Neuronal stem cell (in vitro differentiated cells): ENCODE results near the gene NPHP4.

Source experiments
- DNase-seq: peaks from one replicate; pipeline ENCODE4 v3.0.0-alpha.2; 2013; ENCODE audit warnings: low spot score
- H2AFZ ChIP-seq: one replicate; pipeline ENCODE4 v1.6.1; 2013; ENCODE audit warnings: mild to moderate bottlenecking, low read length, inconsistent platforms
- H2AK5ac ChIP-seq: 2 replicates; pipeline ENCODE4 v1.6.1; 2013; ENCODE audit warnings: low read depth, mild to moderate bottlenecking, inconsistent platforms, low read length, moderate library complexity, mixed read lengths
- H2BK120ac ChIP-seq: 2 replicates; pipeline ENCODE4 v1.6.1; 2013; ENCODE audit warnings: low read depth, mild to moderate bottlenecking, inconsistent platforms, low read length, moderate library complexity, mixed read lengths
- H2BK12ac ChIP-seq: one replicate; pipeline ENCODE4 v1.6.1; 2013; ENCODE audit warnings: low read length, inconsistent platforms
- H2BK15ac ChIP-seq: 2 replicates; pipeline ENCODE4 v1.6.1; 2013; ENCODE audit warnings: mild to moderate bottlenecking, low read length, inconsistent platforms, mixed read lengths
- H2BK5ac ChIP-seq: one replicate; pipeline ENCODE4 v1.6.1; 2013; ENCODE audit warnings: inconsistent platforms, mild to moderate bottlenecking, low read length, moderate library complexity
- H3K14ac ChIP-seq: one replicate; pipeline ENCODE4 v1.6.1; 2013; ENCODE audit warnings: low read length, inconsistent platforms
- H3K18ac ChIP-seq: 2 replicates; pipeline ENCODE4 v1.6.1; 2013; ENCODE audit warnings: low read length, inconsistent platforms
- H3K23ac ChIP-seq: 2 replicates; pipeline ENCODE4 v1.6.1; 2013; ENCODE audit warnings: low read depth, mild to moderate bottlenecking, mixed read lengths, low read length, inconsistent platforms; ENCODE audit not compliant: poor library complexity
- H3K27ac ChIP-seq: replicated peaks from 3 replicates; pipeline ENCODE4 v1.5.1; 2013; ENCODE audit warnings: low read length, inconsistent platforms
- H3K27me3 ChIP-seq, 3 experiments: 2 replicates each; pipeline ENCODE4 v1.6.1; 2013; ENCODE audit warnings: low read length in 3 of 3, mild to moderate bottlenecking in 2 of 3, inconsistent platforms in 1 of 3, low read depth in 1 of 3, mixed read lengths in 1 of 3, moderate library complexity in 1 of 3; ENCODE audit not compliant: control insufficient read depth in 3 of 3, insufficient read depth in 3 of 3
- H3K36me3 ChIP-seq, 2 donors: replicated peaks in 1 of 2; 2 replicates each; pipeline ENCODE4 v1.6.1; 2013; ENCODE audit warnings: low read length in 2 of 2; ENCODE audit not compliant: control insufficient read depth in 2 of 2, insufficient read depth in 2 of 2
- H3K4ac ChIP-seq: 2 replicates; pipeline ENCODE4 v1.6.1; 2013; ENCODE audit warnings: inconsistent platforms, mild to moderate bottlenecking, low read length, moderate library complexity
- H3K4me1 ChIP-seq, 2 donors: 1 replicate in 1 of 2; 2 replicates in 1 of 2; pipeline ENCODE4 v1.6.1; 2013; ENCODE audit warnings: low read length in 2 of 2, low read depth in 1 of 2; ENCODE audit not compliant: control insufficient read depth in 2 of 2, insufficient read depth in 1 of 2
- H3K4me2 ChIP-seq: one replicate; pipeline ENCODE4 v1.6.1; 2013; ENCODE audit warnings: mild to moderate bottlenecking, low read length, inconsistent platforms; ENCODE audit not compliant: insufficient read depth, poor library complexity, severe bottlenecking
- H3K4me3 ChIP-seq, 2 donors: 2 replicates each; pipeline ENCODE4 v1.5.1; 2013; ENCODE audit warnings: low read length in 2 of 2, mild to moderate bottlenecking in 2 of 2, inconsistent platforms in 1 of 2, moderate library complexity in 1 of 2
- H3K79me1 ChIP-seq: one replicate; pipeline ENCODE4 v1.6.1; 2013; ENCODE audit warnings: low read depth, mild to moderate bottlenecking, inconsistent platforms, low read length, moderate library complexity
- H3K9ac ChIP-seq: one replicate; pipeline ENCODE4 v1.6.1; 2013; ENCODE audit warnings: mild to moderate bottlenecking, low read depth, low read length, inconsistent platforms; ENCODE audit not compliant: poor library complexity
- H3K9me3 ChIP-seq, 2 donors: replicated peaks in 1 of 2; 2 replicates each; pipeline versions ENCODE3 to v1.6.1; 2013; ENCODE audit warnings: low read length in 2 of 2, mild to moderate bottlenecking in 2 of 2, inconsistent platforms in 1 of 2, low read depth in 1 of 2, mixed read lengths in 1 of 2, moderate library complexity in 1 of 2; ENCODE audit not compliant: control insufficient read depth in 2 of 2, insufficient read depth in 1 of 2
- H4K8ac ChIP-seq: one replicate; pipeline ENCODE4 v1.6.1; 2013; ENCODE audit warnings: low read depth, mild to moderate bottlenecking, inconsistent platforms, low read length, moderate library complexity
- H4K91ac ChIP-seq: one replicate; pipeline ENCODE4 v1.6.1; 2013; ENCODE audit warnings: low read length, low read depth, mild to moderate bottlenecking, inconsistent platforms; ENCODE audit not compliant: poor library complexity
- WGBS, 2 donors: extraction: QIAGEN DNeasy Blood & Tissue Kit; methylation state at CpG; one replicate each; pipeline ENCODE4 v1.1.7; 2013; ENCODE audit warnings: missing lambda C conversion rate in 2 of 2, mixed read lengths in 1 of 2; ENCODE audit not compliant: insufficient read length in 2 of 2, insufficient replicate concordance in 1 of 2; ENCODE audit errors: extremely low coverage in 2 of 2; 5-methylcytosine and 5-hydroxymethylcytosine counted together

Gene NPHP4

GRCh38 chr1:5959087-5959486 is 33.1 kb downstream of the NPHP4 start:
- no peak overlapping the region for H3K14ac ChIP-seq
- no peak overlapping the region for H3K9ac ChIP-seq
- no peak overlapping the region for H2BK120ac ChIP-seq
- H4K8ac ChIP-seq: no peak overlapping the region
- H3K36me3 ChIP-seq: peaks cover 28 to 78% of the 10 kb centered on the region in 2 donors
- H3K23ac ChIP-seq: peak overlapping the region; percentile 34
- no peak overlapping the region for H3K4ac ChIP-seq
- H3K4me3 ChIP-seq: no peak overlapping the region
- H4K91ac ChIP-seq: no peak overlapping the region
- no peak overlapping the region for H2BK12ac ChIP-seq
- no peak overlapping the region for H2AFZ ChIP-seq
- no peak overlapping the region for H3K18ac ChIP-seq
- H3K4me1 ChIP-seq: no peaks in the 10 kb centered on the region
- no peaks in the 10 kb centered on the region for H3K27me3 ChIP-seq
- no peak overlapping the region for H2AK5ac ChIP-seq
- H3K4me2 ChIP-seq: no peak overlapping the region
- no peaks in the 10 kb centered on the region for H3K9me3 ChIP-seq
- no CpG with 5 or more reads among the region's 13 CpGs for WGBS, 2 donors
- H2BK5ac ChIP-seq: no peak overlapping the region
- H2BK15ac ChIP-seq: no peak overlapping the region
- no peaks in the 10 kb centered on the region for H3K79me1 ChIP-seq
- H3K27ac ChIP-seq: no peak overlapping the region
- DNase-seq: no peak

GRCh38 chr1:5956022-5956830 is 36.0 kb downstream of the NPHP4 start:
- no peak overlapping the region for H3K4ac ChIP-seq
- H2AFZ ChIP-seq: no peak overlapping the region
- WGBS, 2 donors: no CpG with 5 or more reads among the region's 10 CpGs
- DNase-seq: no peak
- no peaks in the 10 kb centered on the region for H3K9me3 ChIP-seq
- no peaks in the 10 kb centered on the region for H3K27me3 ChIP-seq
- H4K91ac ChIP-seq: peak overlapping the region; percentile 67
- H2BK120ac ChIP-seq: no peak overlapping the region
- H3K79me1 ChIP-seq: no peaks in the 10 kb centered on the region
- no peak overlapping the region for H3K18ac ChIP-seq
- H2BK5ac ChIP-seq: peak overlapping the region; percentile 77
- no peak overlapping the region for H2AK5ac ChIP-seq
- peak overlapping the region; percentile 83 for H3K14ac ChIP-seq
- no peak overlapping the region for H3K4me3 ChIP-seq
- no peak overlapping the region for H3K27ac ChIP-seq
- no peak overlapping the region for H3K4me2 ChIP-seq
- H3K9ac ChIP-seq: no peak overlapping the region
- peaks cover 24 to 84% of the 10 kb centered on the region in 2 donors for H3K36me3 ChIP-seq
- H4K8ac ChIP-seq: no peak overlapping the region
- H2BK15ac ChIP-seq: no peak overlapping the region
- no peak overlapping the region for H3K23ac ChIP-seq
- H3K4me1 ChIP-seq: no peaks in the 10 kb centered on the region
- no peak overlapping the region for H2BK12ac ChIP-seq

- DNase-seq: no peak
- H2BK5ac ChIP-seq: no peak overlapping the region
- no peaks in the 10 kb centered on the region for H3K27me3 ChIP-seq
- H2BK120ac ChIP-seq: no peak overlapping the region
- H3K23ac ChIP-seq: no peak overlapping the region
- no peak overlapping the region for H3K4me2 ChIP-seq
- H3K4me1 ChIP-seq: no peaks in the 10 kb centered on the region
- H2AK5ac ChIP-seq: no peak overlapping the region
- no peak overlapping the region for H3K27ac ChIP-seq
- WGBS, 2 donors: no CpG with 5 or more reads among the region's 10 CpGs
- H3K4me3 ChIP-seq: no peak overlapping the region
- H3K9ac ChIP-seq: no peak overlapping the region
- H3K4ac ChIP-seq: no peak overlapping the region
- no peak overlapping the region for H4K91ac ChIP-seq
- H3K9me3 ChIP-seq: no peaks in the 10 kb centered on the region
- no peak overlapping the region for H4K8ac ChIP-seq
- H2AFZ ChIP-seq: no peak overlapping the region
- H3K14ac ChIP-seq: no peak overlapping the region
- H2BK12ac ChIP-seq: no peak overlapping the region
- H3K79me1 ChIP-seq: no peaks in the 10 kb centered on the region
- no peak overlapping the region for H3K18ac ChIP-seq
- H2BK15ac ChIP-seq: no peak overlapping the region
- H3K36me3 ChIP-seq: peaks cover 22 to 81% of the 10 kb centered on the region in 2 donors
Measured at GRCh38 chr1:5955479-5955977, 36.7 kb downstream of the NPHP4 start.

GRCh38 chr1:5954964-5955363 is 37.3 kb downstream of the NPHP4 start:
- H3K18ac ChIP-seq: no peak overlapping the region
- WGBS, 2 donors: no CpG with 5 or more reads among the region's 5 CpGs
- H2BK120ac ChIP-seq: no peak overlapping the region
- no peak overlapping the region for H2BK15ac ChIP-seq
- H3K4ac ChIP-seq: no peak overlapping the region
- H3K27me3 ChIP-seq: no peaks in the 10 kb centered on the region
- H3K36me3 ChIP-seq: peaks cover 20 to 79% of the 10 kb centered on the region in 2 donors
- no peak overlapping the region for H3K23ac ChIP-seq
- no peak overlapping the region for H4K8ac ChIP-seq
- H4K91ac ChIP-seq: no peak overlapping the region
- no peak overlapping the region for H2BK12ac ChIP-seq
- H3K9ac ChIP-seq: no peak overlapping the region
- no peaks in the 10 kb centered on the region for H3K79me1 ChIP-seq
- H3K14ac ChIP-seq: no peak overlapping the region
- H3K4me1 ChIP-seq: no peaks in the 10 kb centered on the region
- H3K4me2 ChIP-seq: no peak overlapping the region
- H3K4me3 ChIP-seq: no peak overlapping the region
- H3K9me3 ChIP-seq: no peaks in the 10 kb centered on the region
- no peak overlapping the region for H2BK5ac ChIP-seq
- no peak for DNase-seq
- H2AFZ ChIP-seq: no peak overlapping the region
- H3K27ac ChIP-seq: no peak overlapping the region
- H2AK5ac ChIP-seq: no peak overlapping the region
